GM21528 (cell line): ENCODE data around the gene MAST4.
"Not testable (repeated sequence)": the region's sequence is repeated elsewhere in the genome, so short reads cannot be mapped to it uniquely, and the experiment has no call there.

Source experiments
- ATAC-seq: cut with Tn5 transposase; IDR thresholded peaks from one replicate; pipeline ENCODE4 v1.9.1; 2021; ENCODE audit warnings: mild to moderate bottlenecking, moderate library complexity; ENCODE audit not compliant: unreplicated experiment, low FRiP score

Gene MAST4

GRCh38 chr5:66805514-66806430 is 209.6 kb downstream of the MAST4 start:
- no peak for ATAC-seq

GRCh38 chr5:66807743-66808142 is 211.6 kb downstream of the MAST4 start:
- no peak for ATAC-seq

DNA sequence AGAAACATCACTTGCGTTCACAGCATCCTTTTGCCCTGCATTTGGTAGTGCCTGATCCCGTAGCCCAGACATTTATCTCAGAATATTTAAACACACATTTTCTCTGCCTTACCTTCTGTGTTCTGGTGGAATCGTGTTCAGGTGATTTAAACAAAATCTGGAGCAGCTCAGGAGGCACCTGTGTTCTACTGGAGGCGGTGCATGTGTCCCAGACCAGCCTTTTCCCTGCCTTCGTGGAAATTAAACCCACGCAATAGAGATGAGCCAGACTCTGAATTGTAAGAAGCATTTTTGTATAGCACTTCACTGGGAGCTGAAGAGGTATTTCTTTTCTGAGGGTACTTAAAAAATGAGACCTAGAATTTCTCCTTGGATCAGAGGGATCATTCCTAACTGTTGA is 212.5 kb downstream of the MAST4 start:
- ATAC-seq = no peak

DNA sequence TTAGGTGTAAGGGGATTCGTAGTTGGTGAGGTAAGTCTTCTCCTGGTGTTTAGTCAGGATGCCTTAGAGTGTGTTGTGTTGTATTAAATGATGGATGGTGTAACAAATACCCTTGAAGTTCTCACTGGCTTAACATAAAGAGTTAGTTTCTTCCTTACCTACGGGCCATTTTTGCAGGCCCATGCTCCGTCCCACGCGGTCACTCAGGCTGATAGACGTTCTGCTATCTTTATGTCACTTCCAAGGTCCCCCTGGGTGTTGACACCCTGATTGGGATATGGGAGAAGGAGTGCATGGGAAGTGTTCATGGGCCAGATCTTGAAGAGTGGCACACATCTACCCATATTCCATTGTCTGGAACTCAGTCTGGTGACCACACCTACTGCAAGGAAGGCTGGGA is 214.0 kb downstream of the MAST4 start:
- no peak for ATAC-seq

GRCh38 chr5:66810848-66811261 is 214.7 kb downstream of the MAST4 start:
- no peak for ATAC-seq

- no peak for ATAC-seq
Measured at GRCh38 chr5:66812291-66812690, 216.1 kb downstream of the MAST4 start.

GRCh38 chr5:66813306-66813705 is 217.1 kb downstream of the MAST4 start:
- ATAC-seq = no peak

GRCh38 chr5:66814146-66814991 is 218.2 kb downstream of the MAST4 start:
- peak; percentile 64 for ATAC-seq

DNA sequence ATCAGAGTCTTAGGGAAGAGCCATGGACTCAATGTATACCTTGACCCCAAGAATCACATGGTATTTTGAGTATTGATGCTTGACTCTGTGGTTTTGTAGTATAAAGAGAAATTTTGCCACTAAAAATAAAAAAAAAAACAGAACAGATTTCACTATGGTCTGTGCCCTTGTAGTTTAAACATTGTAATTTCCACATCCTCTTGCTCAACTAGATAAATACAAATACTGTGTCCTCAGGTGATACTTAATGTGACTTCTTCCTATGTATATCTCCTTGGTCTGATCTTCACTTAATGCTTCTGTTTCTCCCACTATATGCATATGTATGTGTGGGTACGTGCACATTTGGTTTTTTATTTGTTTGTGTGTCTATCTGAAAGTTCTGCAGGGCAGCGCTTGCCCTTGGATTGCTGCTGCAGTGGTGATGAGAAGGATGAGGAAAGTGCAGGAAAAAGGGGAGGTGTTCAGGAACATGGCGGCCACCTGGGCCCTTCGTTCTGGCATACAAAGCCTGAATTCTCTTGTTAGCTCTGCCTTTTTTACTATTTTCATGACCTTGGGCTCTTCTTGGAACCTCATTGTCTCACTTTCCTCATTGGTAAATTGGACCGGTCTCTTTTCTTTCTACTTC is 222.2 kb downstream of the MAST4 start:
- no peak for ATAC-seq

- ATAC-seq = no peak
Measured at GRCh38 chr5:66818935-66819328, 222.7 kb downstream of the MAST4 start.

DNA sequence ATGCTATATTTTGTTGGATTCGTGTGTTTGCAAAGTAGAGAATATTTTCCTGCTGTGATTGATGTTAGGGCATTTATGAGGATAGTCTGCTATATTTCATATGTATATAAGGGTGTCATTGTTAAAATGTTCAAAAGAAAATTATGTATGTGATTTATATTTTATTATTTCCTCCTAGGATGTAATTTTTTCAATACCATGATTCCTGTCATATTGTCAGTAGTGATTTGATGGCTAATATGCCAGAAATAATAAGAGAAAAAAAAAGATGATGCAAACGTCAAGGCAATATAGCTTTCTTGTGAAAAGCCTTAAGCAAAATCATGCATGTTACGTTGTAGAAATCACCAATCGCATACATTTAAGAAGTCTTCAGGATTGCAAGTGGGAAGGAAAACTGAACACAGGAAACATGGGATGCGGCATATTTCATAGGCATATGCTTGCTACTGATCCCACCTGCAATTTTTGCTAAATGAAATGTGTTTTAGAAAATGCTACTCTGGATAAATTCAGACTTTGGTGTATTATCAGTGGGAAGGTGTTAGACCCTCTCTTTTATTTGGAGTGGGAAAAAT is 224.5 kb downstream of the MAST4 start:
- no peak for ATAC-seq

GRCh38 chr5:66821688-66822429 is 225.7 kb downstream of the MAST4 start:
- no peak for ATAC-seq

- ATAC-seq = not testable (repeated sequence)
Measured at GRCh38 chr5:66822906-66823305, 226.7 kb downstream of the MAST4 start.

GRCh38 chr5:66824476-66824875 is 228.3 kb downstream of the MAST4 start:
- ATAC-seq = no peak

DNA sequence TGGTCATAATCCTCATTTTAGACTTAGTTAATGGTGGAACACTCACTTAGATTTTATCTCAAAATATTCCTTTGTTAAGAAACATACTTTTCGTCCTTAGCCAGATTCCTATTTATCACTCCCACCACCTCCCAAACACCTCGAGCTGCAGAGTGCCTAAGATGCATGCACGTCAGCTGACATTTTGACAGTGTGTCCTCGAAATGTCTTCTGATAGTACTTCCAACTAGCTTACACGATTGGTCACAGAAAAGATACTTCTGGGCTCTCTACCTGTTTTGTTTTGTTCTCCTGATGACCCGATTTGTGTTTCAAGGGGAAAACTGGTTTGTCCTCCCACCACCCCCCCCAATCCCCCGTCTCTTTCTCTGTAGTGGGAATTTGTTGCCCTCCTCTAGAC is 230.1 kb downstream of the MAST4 start:
- ATAC-seq = no peak

- no peak for ATAC-seq
Measured at GRCh38 chr5:66826696-66827095, 230.5 kb downstream of the MAST4 start.

- ATAC-seq = no peak
Measured at GRCh38 chr5:66828046-66828547, 231.9 kb downstream of the MAST4 start.

DNA sequence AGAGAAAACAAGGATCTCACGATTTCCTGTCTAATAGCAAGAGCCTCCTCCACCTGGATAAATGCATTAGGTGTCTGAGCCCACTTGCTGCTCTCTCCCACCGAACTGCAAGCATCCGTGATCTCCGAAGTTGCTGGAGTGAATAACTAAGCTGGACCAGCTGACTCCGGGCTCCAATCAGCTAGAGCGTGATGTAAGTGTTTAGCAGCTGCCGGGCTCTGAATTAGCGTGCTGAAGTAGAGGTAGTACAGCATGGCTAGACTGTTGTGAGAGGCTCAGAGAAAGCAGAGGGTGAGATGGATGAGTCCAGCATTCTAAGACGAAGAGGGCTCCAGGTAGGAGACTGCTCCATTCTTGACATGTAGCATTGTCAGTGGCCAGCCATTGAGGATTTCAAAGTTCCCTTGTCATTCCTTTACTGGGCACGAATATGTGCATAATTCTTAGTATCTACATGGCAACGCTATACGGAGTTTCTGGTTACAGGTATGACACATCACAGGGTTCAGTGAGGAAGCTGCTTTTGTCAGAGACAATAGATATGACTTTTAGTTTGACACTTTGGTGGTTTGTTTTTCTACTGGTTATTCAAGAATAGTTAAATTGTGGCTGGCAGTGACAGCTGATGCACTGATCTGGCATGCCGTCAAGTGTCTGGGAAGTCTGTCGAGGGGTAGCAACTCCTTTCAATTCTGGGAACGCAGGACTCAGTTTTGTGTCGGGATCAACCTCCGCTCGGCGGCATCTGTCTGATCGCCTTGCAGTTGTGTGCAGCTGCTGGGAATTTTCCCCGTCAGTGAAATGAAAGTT is 232.6 kb downstream of the MAST4 start:
- ATAC-seq = no peak

DNA sequence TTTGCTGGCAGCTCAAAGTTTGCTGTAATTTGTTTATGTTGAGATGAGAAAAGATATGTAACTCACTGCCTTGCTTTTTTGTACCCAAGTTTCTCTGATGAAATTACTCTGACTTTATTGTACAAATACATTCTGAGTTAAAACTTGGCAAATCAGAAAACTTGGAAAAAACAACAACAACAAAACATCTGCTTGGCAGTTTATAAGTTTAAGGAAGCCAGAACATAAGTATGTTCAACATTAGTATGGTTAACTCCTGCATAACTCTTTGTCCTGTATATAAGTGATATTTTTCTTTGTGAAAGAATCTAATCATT is 233.1 kb downstream of the MAST4 start:
- ATAC-seq = no peak
